Mesenteric fat pad (tissue), 1 donor: ENCODE results near the gene KCMF1. TPM values are rescaled to one million over a fixed set of nuclear protein-coding genes. Genes with fewer than 3 reads are reported as not detected.

Experiments used
- DNase-seq: peaks from one replicate; pipeline ENCODE4 v3.0.0-alpha.2; 2020; ENCODE audit warnings: low spot score
- total RNA-seq: library from RNA; stranded (reverse); fragmentation: NEBNext Ultra II Directional; extraction: Animal tissue kit (Norgen Biotek cat#: 25700); gene quantifications from one replicate; pipeline ENCODE4 v1.2.1, GENCODE V29; 2021
- donor health status: DM: yes; HTN: yes; CAD: no.

The KCMF1 gene
- total RNA-seq, 1 donor from 2014 or later = 79.7 TPM

DNA sequence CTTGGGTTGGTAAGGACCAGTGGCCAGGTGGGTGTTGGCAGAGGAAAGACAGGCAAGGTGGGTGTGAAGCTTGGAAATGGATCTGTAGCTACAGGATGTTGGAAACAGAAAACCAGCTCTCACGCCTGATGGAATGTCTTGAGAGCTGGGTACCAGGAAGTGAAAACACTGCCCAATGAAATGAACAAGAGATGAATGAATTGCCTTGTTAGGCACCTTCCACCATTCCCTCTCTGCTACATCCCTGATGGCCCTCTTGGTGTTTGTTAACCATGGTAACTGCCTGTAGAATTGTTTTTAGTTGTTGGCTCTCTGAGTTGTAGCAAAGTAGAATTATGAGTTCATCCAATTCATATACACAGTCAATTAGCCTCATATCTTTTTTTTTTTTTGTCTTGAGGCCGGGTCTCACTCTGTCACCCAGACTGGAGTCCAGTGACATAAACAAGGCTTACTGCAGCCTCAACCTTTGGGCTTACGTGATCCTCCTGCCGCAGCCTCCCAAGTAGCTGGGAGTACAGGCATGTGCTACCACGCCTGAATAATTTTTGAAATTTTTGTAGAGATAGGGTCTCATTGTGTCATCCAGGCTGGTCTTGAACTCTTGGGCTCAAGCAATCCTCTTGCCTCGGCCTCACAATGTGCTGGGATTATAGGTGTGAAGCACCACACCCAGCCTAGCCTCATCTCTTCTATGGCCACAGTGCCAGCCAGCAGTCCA lies 9.5 kb downstream of the KCMF1 start:
- no peak for DNase-seq

DNA sequence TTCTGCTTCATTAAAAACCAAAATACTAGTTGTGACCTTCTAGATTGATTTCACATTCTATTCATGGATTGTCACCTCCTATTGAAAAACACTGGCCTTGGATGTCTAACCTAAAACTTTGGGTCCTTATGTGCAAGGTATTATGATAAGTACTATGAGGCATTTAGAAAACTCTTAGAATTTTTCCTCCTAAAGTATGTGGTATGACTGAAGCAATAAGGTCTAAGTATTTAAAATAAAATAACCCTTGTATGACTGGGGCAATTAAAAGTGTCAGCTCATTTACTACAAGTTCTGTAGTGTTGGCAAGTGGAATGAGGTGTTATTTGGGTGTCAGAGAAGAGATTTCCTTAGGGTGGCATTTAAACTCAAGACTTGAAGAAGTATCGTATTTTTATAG lies 15.1 kb downstream of the KCMF1 start:
- DNase-seq = no peak

DNA sequence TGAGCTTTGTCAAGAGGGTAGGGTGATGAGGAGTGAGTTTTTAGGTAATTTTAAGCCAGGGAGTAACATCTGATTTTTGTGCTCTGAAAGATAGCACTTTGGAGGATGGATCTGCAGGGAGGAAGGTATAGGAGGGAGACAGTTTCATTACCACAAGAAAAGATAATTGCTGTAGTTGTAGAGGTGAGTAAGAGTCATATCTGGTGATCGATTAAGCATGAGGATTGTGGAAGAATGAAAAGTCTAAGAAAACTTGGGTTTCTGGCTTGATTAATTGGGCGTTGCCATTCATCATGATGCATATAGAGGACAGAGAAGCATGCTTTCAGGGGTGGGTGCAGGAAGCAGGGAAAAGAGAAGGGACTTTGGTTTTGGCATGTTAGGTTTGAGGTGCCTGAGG lies 18.5 kb downstream of the KCMF1 start:
- no peak for DNase-seq

DNA sequence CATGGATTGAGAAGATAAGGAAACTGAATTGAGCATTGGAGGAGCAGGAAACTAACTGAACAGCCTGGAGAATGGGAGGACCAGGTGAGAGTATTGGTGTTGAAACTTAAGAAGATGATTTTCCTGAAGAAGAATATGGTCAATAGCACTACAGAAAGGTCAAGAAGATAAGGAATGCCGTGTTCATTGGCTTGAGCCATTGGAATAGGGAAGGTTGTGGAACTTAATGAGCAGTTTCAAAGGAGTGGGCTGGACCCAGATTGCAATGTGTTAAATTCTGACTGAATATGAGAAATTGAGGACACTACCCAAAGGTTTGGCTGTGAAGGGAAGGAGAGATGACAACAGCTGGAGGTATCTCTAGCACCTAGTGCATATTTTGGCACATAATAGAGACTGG lies 19.0 kb downstream of the KCMF1 start:
- no peak for DNase-seq

DNA sequence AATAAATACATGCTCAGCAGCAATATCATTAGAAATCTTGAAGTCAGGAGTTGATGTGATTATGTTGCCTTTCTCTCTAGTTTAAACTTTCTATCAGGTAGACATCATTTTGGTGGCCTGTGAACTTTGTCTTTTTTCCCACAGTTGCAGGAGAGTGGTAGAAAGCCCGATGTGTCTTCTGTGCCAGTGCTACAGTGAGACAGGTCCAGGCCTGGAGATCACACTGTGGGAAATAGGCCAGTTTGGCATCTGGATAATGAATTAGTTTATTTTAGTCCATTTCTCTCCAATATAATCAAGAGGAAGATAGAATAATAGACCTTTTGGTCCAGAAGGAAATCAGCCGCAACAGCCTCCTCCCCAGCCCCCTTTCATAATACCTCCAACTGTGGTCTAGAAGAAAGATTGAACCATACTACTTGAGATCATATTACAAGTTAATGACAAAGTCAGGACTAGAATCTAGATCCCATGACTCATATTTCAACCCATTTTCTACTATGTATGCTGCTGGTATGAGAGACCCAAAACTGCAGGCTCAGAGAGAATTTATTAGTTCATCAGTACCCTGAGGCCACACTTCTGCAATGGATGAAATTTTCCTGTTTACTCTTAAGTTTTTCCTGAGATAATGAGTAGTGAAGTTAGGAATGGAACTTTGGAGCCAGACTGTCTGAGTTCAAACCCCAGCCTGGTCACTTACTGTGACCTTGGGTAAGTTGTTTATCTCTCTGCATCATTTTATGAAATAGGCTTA lies 20.6 kb downstream of the KCMF1 start:
- DNase-seq = no peak

DNA sequence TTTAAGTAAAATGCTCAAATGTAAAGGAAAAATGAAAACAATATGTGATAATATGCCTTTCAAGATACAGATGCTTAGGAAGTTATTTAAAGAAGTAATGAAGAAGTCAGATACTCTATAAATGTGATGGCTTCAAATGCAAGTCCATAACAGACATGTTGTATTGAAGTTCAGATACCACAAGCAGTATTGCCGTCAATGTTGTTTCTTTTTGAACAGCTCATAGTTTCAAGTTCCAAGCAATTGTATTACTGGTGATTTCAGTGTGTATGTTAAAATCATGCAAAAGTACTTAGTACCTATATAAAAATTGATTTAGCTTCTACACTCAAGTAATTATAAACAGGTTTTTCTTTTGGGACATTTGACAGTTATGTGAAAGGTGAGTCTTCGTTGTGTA lies 24.9 kb downstream of the KCMF1 start:
- DNase-seq = no peak

DNA sequence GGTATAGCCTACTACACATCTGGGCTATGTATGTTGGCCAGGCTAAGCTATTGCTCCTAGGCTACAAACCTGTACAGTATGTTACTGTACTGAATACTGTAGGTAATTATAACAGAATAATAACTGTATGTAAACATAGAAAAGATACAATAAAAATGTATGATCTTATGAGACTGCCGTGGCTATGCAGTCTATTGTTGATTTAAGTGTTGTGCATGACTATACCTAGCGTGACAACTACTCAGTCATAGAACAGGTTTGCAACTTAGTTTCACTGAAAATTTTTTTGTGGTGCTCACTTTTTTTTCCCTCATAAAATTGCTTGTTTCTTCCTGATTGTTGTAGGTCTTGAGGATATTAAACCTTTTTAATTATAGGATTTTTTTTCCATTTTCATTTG lies 25.9 kb downstream of the KCMF1 start:
- no peak for DNase-seq

DNA sequence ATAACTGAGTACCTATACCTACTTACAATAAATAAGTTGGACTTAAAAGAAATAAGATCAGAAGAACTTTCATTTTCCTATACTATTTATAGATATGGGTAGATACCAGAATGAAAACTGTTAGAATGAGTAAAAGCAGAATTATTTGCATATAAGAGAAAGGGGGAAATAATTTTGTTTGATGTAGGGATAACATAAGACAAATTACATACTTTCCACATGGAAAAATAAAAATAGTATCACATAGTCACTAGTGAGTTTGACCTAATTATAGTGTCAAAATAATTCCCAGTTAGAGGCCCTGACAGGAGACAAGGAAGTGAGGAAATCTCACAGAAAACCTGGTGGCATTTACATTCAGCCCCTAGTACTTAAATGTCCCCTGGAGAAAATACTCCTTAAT lies 28.6 kb downstream of the KCMF1 start:
- no peak for DNase-seq

DNA sequence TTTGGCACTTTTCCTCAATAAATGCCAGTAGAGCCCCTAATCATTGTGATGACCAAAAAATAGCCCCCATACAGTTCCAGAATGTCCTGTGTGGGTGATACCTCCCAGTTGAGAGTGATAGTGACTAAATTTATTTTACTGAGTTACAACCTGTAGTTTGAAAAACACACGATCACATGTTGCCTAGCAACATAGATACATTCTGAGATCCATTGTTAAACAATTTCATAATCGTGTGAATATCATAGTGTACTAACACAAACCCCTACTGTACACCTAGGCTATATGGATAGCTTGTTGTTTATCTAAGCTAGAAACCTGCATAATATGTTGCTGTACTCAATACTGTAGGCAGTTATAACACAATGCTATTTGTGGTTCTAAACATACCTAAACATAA lies 30.6 kb downstream of the KCMF1 start:
- DNase-seq = no peak

DNA sequence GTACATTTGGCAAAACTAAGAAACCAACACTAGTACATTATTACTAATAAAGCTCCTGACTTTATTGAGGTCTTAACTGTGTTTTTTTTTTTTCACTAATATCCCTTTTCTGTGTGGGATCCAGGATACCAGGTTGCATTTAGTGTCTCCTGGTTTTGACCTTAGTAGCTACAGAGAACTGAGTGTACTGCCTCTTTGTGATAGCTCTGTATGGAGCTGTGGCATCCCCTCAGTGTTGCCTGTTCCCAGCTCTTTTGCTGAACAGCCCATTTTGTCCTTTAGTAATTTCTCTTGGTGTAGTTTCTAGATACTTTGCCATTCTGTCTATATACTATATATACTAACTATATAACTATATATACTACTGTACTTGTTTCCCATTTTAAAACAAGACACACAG lies 31.6 kb downstream of the KCMF1 start:
- DNase-seq = no peak

DNA sequence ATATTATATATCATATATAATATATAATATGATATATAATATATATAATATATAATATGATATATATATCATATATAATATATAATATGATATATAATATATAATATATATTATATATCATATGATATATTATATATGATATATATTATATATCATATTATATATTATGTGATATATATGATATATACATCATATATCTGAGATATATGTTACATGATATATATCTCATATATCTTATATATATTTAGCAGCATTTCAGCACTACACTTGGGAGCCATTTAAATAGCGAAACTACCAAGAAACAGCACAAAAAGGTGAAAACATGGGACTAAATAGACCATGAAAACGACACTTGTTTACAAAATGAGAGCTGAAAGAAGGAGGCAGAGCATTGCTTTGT lies 37.3 kb downstream of the KCMF1 start:
- DNase-seq = no peak

DNA sequence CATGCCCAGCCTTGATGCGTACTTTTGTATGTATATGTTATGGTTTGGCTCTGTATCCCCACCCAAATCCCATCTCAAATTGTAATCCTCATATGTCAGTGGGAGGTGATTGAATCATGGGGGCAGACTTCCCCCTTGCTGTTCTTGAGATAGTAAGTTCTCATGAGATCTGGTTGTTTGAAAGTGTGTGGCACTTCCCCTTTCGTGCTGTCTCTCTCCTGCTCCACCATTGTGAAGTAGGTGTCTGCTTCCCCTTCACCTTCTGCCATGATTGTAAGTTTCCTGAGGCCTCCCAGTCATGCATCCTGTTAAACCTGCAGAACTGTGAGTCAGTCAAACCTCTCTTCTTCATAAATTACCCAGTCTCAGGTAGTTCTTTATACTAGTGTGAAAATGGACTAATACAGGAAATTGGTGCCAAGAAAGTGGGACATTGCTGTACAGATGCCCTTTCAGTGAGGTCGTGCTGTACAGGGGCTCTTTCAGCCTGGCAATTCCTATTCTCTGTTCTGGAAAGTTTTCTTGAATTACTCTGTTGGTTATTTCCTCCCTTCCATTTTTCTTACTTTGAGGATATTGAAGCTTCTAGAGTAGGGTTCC lies 38.2 kb downstream of the KCMF1 start:
- DNase-seq = no peak

DNA sequence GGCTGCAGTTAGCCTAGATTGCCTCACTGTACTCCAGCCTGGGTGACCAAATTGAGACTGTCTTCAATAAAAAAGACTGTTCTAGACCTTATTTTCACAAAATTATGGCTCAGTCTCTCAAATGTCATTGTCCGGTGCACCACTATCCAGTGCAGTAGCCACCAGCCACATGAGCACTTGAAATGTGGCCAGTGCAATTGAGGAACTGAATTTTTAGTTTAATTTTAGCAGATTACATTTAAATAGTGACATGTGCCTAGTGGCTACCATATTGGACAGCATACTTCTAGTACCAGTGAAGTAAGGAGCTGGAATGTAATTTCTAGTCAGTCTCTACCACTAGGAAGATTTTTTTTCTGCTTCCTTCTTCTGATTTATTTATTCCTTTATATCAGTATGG lies 39.4 kb downstream of the KCMF1 start:
- no peak for DNase-seq

DNA sequence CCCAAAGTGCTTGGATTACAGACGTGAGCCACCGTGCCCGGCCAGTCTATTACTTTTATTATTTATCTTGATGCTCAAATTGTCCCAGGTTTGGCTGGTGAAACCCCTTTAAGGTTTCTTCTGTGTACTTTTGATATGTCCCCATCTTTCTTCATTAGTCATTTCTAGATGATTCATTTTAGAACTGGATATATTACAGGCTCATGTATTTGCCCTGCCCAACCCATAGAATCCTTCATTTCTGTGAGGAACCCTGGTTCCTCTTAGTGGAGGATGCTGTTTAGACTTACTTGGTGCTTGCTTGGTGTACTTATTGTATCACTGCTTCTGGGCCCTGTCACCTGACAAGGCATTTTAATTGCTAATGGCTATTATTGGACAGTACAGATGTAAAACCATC lies 40.1 kb downstream of the KCMF1 start:
- DNase-seq = no peak

DNA sequence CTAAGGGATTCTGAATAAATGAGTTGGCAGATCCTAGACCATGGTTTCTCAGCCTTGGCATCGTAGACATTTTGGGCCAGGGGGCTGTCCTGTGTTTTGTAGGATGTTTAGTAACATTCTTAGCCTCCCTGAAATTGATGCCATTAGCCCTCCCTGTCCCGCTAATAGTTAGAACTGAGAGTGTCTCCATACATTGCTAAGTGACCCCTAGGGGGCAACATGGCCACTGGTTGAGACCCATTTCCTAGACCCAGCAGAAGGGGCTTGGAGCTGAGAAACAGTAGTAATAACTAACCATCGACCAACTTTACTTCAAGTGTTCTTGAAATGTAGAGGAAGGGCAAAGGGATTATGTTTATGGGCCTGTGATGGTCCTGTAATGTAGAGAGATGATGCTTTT lies 40.8 kb downstream of the KCMF1 start:
- no peak for DNase-seq

DNA sequence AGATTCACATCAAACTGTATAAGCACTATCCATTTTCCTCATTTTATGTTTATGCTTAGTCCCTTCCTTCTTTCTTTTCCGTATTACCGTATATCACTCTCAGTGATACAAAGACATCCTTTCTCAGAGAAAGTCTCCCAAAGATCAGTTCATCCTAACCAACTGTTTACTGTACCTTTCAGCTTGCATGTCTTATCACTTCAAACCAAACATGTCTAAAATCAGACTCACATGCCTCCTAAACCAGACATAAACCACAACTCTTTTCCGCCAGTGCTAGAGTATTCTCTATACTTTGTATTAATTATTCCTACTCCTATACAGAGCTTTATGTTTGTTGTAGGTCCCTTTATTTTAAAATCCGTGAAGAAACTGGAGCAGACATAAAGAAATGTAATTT lies 41.5 kb downstream of the KCMF1 start:
- DNase-seq = no peak

DNA sequence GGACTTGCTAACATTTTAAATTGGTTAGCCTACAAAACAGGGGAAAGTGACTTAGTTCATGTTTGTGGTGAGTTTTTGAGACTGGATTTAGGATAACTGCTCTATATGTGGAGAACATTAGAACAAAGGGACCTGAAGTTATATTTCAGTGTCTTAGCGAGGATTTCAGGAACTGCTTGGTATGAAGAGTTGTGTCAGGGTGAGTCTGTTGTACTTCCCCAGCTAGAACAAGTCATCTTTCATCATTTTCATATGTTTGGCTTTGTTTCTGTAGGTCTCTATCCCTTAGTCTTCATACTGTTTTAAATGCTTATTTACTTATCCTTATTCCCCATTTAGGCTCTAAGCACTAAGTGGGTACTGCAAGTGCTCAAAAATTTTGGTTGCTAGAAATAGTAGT lies 41.9 kb downstream of the KCMF1 start:
- DNase-seq = no peak

DNA sequence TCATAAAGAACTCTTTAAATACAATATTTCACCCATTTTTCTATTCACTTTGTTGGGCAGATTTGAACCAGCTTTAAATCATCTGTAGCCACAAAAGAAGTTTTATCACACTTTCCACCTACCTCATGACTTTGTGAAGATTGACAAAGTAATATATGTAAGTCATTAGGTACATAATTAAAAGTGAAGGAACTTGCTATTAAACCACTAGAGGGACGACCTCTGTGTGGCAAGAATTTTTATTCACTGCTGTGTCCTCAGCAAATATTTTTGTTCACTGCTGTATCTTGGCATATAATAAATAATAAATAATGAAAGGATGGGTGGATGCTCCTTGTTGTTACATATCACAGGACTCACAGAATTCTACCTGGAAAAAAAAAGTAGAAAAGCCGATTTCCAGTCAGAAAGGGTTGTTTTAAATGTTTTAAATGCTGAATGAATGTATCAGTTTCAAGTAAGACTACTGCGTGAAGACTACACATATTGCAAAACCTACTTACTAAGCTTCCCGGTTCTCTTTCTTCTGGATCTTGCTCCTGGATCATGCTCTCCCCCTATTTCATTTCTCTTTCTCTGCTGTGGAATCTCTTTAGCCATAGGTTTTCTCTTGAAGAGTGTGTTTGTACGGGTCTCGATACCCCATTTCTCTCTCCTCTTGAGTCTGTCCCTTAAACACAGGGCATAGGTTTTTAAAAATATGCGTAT lies 44.8 kb downstream of the KCMF1 start:
- no peak for DNase-seq

DNA sequence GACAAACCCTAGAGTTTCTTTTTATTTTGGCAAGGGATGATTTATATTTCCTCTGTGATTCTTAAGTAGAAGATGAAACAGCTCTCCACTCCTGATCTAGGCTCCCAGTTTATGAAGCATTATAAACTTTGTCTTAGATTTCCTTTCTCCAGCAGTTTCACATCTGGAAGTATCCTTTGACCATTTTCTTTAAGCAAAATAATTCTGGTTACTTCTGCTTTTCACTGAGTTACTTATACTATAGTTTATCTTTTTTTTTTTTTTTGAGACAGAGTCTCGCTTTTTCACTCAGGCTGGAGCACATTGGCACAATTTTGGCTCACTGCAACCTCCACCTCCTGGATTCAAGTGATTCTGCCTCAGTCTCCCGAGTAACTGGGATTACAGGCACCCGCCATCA lies 45.5 kb downstream of the KCMF1 start:
- DNase-seq = no peak

DNA sequence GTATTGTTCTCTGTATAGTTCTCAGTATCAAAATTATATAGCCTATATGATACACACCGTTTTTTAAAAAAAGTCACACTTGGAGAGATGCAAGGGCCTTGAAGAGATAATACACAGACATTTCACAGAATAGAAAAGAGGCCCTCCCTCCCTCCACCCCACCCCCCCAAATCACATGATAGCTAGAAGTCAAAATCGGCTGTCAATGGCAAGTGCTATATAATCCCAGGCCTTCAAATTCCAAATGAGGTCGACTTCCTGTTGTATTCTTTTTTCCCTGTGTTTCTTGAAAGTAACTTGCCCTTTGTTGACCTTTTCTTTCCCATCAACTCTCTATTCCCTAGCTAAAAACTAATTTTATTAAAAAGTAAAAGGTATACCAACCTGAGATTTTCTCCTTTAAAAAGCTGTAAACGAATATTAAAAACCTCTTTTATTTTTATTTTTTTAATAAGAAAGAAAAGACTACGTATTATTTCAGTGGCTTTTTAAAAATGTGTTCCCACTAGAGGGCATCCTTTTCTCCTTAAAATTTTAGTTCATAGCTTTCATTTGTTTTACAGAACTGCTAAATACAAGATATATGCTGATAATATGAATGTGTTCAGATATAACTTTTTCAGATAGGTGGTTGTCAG lies 46.6 kb downstream of the KCMF1 start:
- no peak for DNase-seq

DNA sequence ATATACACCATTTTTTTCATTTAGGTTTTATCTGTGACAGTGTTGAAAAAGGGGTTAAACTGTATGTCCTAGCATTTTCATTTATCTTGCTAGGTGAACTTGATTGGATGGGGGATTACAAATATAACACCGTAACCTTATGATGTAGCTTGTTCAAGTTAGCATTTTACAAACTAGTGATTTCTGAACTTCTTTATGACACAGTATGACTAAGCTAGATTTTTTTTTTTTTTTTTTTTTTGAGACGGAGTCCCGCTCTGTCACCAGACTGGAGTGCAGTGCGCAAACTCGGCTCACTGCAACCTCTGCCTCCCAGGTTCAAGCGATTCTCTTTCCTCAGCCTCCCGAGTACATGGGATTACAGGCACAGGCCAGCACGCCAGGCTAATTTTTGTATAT lies 47.1 kb downstream of the KCMF1 start:
- no peak for DNase-seq

DNA sequence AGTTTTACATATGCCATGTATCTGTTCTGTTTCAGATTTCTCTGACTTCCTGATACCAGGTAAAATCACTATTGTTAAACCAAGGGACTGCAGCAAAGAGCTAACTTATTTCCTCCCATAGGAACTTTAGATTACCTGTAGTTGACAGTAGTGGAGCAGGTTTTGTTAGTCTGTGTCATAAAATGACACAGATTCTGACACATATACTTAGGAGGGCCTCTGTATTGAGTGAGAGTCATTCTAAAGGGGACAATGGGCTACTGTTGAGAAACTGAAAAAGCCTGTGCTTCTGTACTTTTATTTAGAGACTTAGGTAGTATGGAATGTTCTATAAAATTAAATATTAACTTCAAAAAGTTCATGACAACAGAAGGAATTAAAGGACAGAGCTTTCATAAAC lies 48.2 kb downstream of the KCMF1 start:
- DNase-seq = no peak
